ENCODE measurements around the gene CLEC20A. TPM values are rescaled to one million over a fixed set of nuclear protein-coding genes. Genes with fewer than 3 reads are reported as not detected.
A peak's percentile ranks its signal among the peaks of the same experiment; 100 is the strongest.

CLEC20A gene
- total RNA-seq, 2 donors from 2014 or later, result not detected

- 76 to 80% methylated on average over 5 of the region's 5 CpGs for WGBS, 2 donors
- no peak for TF ChIP-seq CTCF (IDR thresholded peaks at IDR 0.05)
- no peak for TF ChIP-seq POLR2A (IDR thresholded peaks at IDR 0.05)
- H3K36me3 ChIP-seq (replicated peaks in 1 of 2; ENCODE audit: insufficient read depth in 1 of 2, low read depth in 2 of 2), result no peaks in the 10 kb centered on the region
- no peak for DNase-seq
- no peak overlapping the region for H3K27ac ChIP-seq
- H3K9me3 ChIP-seq, result no peaks in the 10 kb centered on the region
- no peak overlapping the region for H3K4me3 ChIP-seq
- peaks cover 5% of the 10 kb centered on the region for H3K4me1 ChIP-seq
- intact Hi-C loops (cut with DNase I), result no loop called here
- H3K27me3 ChIP-seq, result no peaks in the 10 kb centered on the region
- ATAC-seq, result no peak
Measured at GRCh38 chr1:178502856-178503255, 6.1 kb upstream of the CLEC20A start.

- ATAC-seq (no peak), DNase-seq (no peak)
- no peak for TF ChIP-seq CTCF (IDR thresholded peaks at IDR 0.05)
- no peak for TF ChIP-seq POLR2A (IDR thresholded peaks at IDR 0.05)
- Histone ChIP-seq H3K36me3 (replicated peaks in 1 of 2; ENCODE audit: insufficient read depth in 1 of 2, low read depth in 2 of 2) (no peaks in the 10 kb centered on the region), H3K27ac (no peak overlapping the region), H3K4me3 (no peak overlapping the region), H3K9me3 (no peaks in the 10 kb centered on the region), H3K4me1 (peaks cover 5% of the 10 kb centered on the region), H3K27me3 (no peaks in the 10 kb centered on the region)
- intact Hi-C loops (cut with DNase I), result no loop called here
- 82 to 87% methylated on average over 3 of the region's 3 CpGs for WGBS, 2 donors
Measured at GRCh38 chr1:178502330-178502714, 5.6 kb upstream of the CLEC20A start.

GRCh38 chr1:178501705-178502329 is 5.1 kb upstream of the CLEC20A start:
- intact Hi-C loops (cut with DNase I), result no loop called here
- Histone ChIP-seq H3K27me3 (no peaks in the 10 kb centered on the region), H3K4me3 (no peak overlapping the region), H3K27ac (no peak overlapping the region), H3K9me3 (no peaks in the 10 kb centered on the region), H3K4me1 (peaks cover 5% of the 10 kb centered on the region), H3K36me3 (replicated peaks in 1 of 2; ENCODE audit: insufficient read depth in 1 of 2, low read depth in 2 of 2) (no peaks in the 10 kb centered on the region)
- ATAC-seq, result peak; percentile 79
- WGBS, 2 donors, result 17% methylated on average over 5 of the region's 5 CpGs
- DNase-seq, result peak; percentile 74 to 83 (median 77)
- TF ChIP-seq POLR2A (IDR thresholded peaks at IDR 0.05), result no peak
- TF ChIP-seq CTCF (IDR thresholded peaks at IDR 0.05), result peak; percentile 73 to 90 (median 79)

GRCh38 chr1:178500936-178501554 is 4.3 kb upstream of the CLEC20A start:
- no peak overlapping the region for H3K27ac ChIP-seq
- intact Hi-C loops (cut with DNase I), result no loop called here
- H3K27me3 ChIP-seq, result no peaks in the 10 kb centered on the region
- no peak for TF ChIP-seq CTCF (IDR thresholded peaks at IDR 0.05)
- no peak for TF ChIP-seq POLR2A (IDR thresholded peaks at IDR 0.05)
- DNase-seq, result no peak
- no peaks in the 10 kb centered on the region for H3K4me1 ChIP-seq
- H3K4me3 ChIP-seq, result no peak overlapping the region
- ATAC-seq, result no peak
- no peaks in the 10 kb centered on the region for H3K9me3 ChIP-seq
- no peaks in the 10 kb centered on the region for H3K36me3 ChIP-seq (replicated peaks in 1 of 2; ENCODE audit: insufficient read depth in 1 of 2, low read depth in 2 of 2)
- 77 to 79% methylated on average over 6 to 9 of the region's 10 CpGs for WGBS, 2 donors

Measured in body of pancreas (tissue), 4 donors.